NB4 (cell line): ENCODE data around the gene RC3H2.

Source experiments
- CTCF ChIP-seq: IDR thresholded peaks from one replicate; pipeline ENCODE4 v1.5.1; 2012; ENCODE audit warnings: low read depth, low read length
- MAX ChIP-seq: IDR thresholded peaks from 2 replicates; pipeline ENCODE4 v1.6.1; 2011; ENCODE audit warnings: low read depth, low read length
- MYC ChIP-seq: IDR thresholded peaks from 2 replicates; pipeline ENCODE4 v1.6.1; 2011; ENCODE audit warnings: low read depth, low read length
- POLR2A ChIP-seq: IDR thresholded peaks from 2 replicates; pipeline ENCODE4 v1.6.1; 2011; ENCODE audit warnings: mild to moderate bottlenecking; ENCODE audit not compliant: insufficient read length; ENCODE audit errors: extremely low read depth

- TF ChIP-seq CTCF (no peak), POLR2A (no peak), MAX (no peak), MYC (no peak)
Measured at GRCh38 chr9:122900791-122901190, 4.4 kb downstream of the RC3H2 start.
